ENCODE data around the gene GRIK1. TPM values are rescaled to one million over a fixed set of nuclear protein-coding genes. Genes with fewer than 3 reads are reported as not detected.

GRIK1 gene
- total RNA-seq, 4 donors from 2014 or later = 1.2 to 7.4 (median 1.3) TPM; not detected in 1

DNA sequence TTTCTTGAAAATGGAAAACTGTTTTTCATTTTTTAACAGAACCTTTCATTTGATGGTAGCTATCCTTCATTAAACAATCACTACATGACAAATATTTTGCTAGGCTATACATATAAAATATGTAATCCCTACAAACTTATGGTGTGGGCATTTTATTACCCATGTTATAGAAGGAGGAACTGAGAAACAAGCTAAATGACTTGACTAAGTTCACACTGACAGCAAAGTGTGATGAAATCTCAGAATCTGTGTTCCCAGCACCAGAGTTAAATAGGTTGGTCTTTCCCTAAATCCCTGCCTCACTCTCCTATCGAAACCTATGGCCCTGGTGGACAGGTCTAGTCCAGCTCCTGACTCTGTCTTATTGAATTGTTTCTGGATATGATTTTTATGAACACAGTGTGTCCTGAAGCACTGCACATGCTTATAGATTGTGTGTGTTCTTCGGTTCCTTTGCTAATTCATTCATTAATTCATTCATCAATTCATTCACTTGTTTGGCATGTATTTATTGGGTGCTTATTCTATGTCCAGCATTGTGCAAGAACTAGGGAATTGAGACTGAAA, 301.0 kb downstream of the GRIK1 start:
- no peaks in the 10 kb centered on the region for H3K36me3 ChIP-seq
- H3K9me3 ChIP-seq = peaks cover 0 to 4% (median 0%) of the 10 kb centered on the region in 4 donors
- H3K4me3 ChIP-seq = no peak overlapping the region
- no peak for TF ChIP-seq POLR2A (IDR thresholded peaks at IDR 0.05)
- no peaks in the 10 kb centered on the region for H3K4me1 ChIP-seq
- no peak for DNase-seq
- H3K27me3 ChIP-seq = no peaks in the 10 kb centered on the region
- H3K27ac ChIP-seq = no peak overlapping the region

DNA sequence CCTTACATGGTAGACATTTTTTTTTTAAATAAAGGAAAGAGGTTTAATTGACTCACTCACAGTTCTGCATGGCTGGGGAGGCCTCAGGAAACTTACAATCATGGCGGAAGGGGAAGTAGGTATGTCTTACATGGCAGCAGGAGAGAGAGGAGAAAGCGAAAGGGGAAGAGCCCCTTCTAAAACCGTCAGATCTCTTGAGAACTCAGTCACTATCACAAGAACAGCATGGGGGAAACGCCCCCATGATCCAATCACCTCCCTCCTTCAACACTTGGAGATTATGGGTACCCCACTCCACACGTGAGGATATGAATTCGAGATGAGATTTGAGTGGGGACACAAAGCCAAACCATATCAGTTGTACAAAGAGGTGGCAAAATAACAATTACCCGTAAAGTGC, 301.7 kb downstream of the GRIK1 start:
- no peak overlapping the region for H3K4me3 ChIP-seq
- H3K4me1 ChIP-seq = no peaks in the 10 kb centered on the region
- no peak overlapping the region for H3K27ac ChIP-seq
- no peak for TF ChIP-seq POLR2A (IDR thresholded peaks at IDR 0.05)
- TF ChIP-seq, protein P1, sequence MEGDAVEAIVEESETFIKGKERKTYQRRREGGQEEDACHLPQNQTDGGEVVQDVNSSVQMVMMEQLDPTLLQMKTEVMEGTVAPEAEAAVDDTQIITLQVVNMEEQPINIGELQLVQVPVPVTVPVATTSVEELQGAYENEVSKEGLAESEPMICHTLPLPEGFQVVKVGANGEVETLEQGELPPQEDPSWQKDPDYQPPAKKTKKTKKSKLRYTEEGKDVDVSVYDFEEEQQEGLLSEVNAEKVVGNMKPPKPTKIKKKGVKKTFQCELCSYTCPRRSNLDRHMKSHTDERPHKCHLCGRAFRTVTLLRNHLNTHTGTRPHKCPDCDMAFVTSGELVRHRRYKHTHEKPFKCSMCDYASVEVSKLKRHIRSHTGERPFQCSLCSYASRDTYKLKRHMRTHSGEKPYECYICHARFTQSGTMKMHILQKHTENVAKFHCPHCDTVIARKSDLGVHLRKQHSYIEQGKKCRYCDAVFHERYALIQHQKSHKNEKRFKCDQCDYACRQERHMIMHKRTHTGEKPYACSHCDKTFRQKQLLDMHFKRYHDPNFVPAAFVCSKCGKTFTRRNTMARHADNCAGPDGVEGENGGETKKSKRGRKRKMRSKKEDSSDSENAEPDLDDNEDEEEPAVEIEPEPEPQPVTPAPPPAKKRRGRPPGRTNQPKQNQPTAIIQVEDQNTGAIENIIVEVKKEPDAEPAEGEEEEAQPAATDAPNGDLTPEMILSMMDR (IDR thresholded peaks at IDR 0.05) = no peak
- no peak for DNase-seq
- H3K36me3 ChIP-seq = no peaks in the 10 kb centered on the region
- H3K27me3 ChIP-seq = no peaks in the 10 kb centered on the region
- H3K9me3 ChIP-seq = peaks cover 0 to 4% (median 0%) of the 10 kb centered on the region in 4 donors

DNA sequence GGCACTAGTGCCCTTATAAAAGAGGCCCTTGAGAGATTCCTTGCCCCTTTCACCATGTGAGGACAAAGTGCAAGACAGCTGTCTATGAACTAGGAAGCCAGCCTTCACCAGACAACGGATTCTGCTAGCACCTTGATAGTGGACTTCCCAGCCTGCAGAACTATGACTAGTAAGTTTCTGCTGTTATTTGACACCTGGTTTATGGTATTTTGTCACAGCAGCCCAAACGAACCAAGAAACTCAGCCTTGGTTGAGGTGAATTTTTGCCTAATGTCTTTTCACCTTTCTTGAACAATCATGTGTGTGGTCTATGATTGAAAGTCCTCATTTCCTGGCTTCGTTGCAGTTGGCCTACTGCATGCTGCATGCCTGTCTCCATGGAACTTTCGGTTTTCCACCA, 302.2 kb downstream of the GRIK1 start:
- Histone ChIP-seq H3K9me3 (peaks cover 0 to 4% (median 0%) of the 10 kb centered on the region in 4 donors), H3K27me3 (no peaks in the 10 kb centered on the region), H3K4me3 (no peak overlapping the region), H3K36me3 (no peaks in the 10 kb centered on the region), H3K27ac (no peak overlapping the region), H3K4me1 (no peaks in the 10 kb centered on the region)
- no peak for DNase-seq
- no peak for TF ChIP-seq POLR2A (IDR thresholded peaks at IDR 0.05)
- TF ChIP-seq, protein P1 (IDR thresholded peaks at IDR 0.05) = no peak

DNA sequence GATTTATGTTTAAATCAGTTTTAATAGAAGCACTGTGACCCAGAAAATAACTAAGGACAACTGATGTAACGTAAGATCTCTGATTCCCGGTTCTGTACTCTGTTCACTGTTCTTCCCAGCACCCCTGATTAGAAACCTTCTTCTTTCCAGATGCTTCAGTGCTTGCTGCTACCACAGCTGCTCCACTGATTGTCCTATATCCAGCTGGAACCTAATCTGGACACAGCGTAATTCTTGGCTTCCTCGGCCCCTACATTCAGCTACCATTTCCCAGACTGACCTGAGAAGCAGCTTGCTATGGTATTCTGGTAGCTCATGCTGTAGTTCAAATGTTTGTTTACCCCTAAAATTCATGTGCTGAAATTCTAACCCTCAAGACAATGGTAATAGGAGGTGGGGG, 302.7 kb downstream of the GRIK1 start:
- no peak for DNase-seq
- Histone ChIP-seq H3K36me3 (no peaks in the 10 kb centered on the region), H3K4me1 (no peaks in the 10 kb centered on the region), H3K4me3 (no peak overlapping the region), H3K9me3 (peaks cover 0 to 4% (median 0%) of the 10 kb centered on the region in 4 donors), H3K27ac (no peak overlapping the region), H3K27me3 (no peaks in the 10 kb centered on the region)
- TF ChIP-seq, protein P1 (IDR thresholded peaks at IDR 0.05) = no peak
- no peak for TF ChIP-seq POLR2A (IDR thresholded peaks at IDR 0.05)

DNA sequence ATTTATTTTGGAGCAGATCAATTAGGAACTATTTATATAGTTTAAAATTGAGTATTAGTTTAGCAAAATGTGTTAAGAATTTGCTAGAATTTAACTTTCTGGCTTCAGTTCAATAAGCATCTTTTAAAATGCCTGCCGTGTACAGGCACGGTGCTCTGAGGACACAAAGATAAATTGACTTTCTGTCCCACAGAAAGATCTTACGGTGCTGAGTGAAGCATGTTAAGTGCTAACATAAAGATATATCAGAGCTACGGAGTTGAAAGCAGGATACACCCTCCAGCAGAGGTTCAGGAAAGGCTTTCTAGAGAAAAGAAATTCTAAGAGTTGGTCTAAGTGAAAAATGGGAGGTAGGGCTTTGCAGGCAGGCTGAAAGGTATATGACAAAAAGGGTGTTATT, 305.4 kb downstream of the GRIK1 start:
- TF ChIP-seq POLR2A (IDR thresholded peaks at IDR 0.05) = no peak
- Histone ChIP-seq H3K36me3 (peaks cover 0 to 3% (median 0%) of the 10 kb centered on the region in 3 donors), H3K4me1 (no peaks in the 10 kb centered on the region)

DNA sequence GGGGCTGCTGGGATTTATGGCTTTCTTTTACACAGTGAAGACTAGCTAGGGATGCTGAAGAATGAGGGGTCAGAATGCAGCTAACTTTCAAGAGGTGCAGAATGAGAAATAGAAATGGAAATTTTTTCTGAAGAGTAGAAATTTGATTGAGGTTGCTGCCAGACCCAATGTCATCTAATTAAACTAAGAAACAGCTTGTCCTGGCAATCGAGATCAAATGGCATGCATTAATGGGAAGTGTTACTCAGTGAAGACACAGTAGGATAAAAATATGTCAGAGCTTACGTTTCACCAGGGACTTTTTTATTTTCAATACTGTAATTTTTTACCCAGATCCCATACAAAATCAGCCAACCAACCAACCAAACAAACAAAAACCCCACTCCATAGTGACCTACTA, 306.0 kb downstream of the GRIK1 start:
- no peak overlapping the region for H3K27ac ChIP-seq
- H3K27me3 ChIP-seq = no peaks in the 10 kb centered on the region
- no peak overlapping the region for H3K4me3 ChIP-seq
- peaks cover 0 to 4% (median 0%) of the 10 kb centered on the region in 4 donors for H3K9me3 ChIP-seq
- no peak for DNase-seq
- TF ChIP-seq, protein P1 (IDR thresholded peaks at IDR 0.05) = no peak
- TF ChIP-seq POLR2A (IDR thresholded peaks at IDR 0.05) = no peak
- peaks cover 0 to 3% (median 0%) of the 10 kb centered on the region in 3 donors for H3K36me3 ChIP-seq
- no peaks in the 10 kb centered on the region for H3K4me1 ChIP-seq

More for the DNA sequence above, 305.4 kb downstream of the GRIK1 start:
- Histone ChIP-seq H3K27ac (no peak overlapping the region), H3K4me3 (no peak overlapping the region), H3K9me3 (peaks cover 0 to 4% (median 0%) of the 10 kb centered on the region in 4 donors), H3K27me3 (no peaks in the 10 kb centered on the region)
- no peak for DNase-seq

DNA sequence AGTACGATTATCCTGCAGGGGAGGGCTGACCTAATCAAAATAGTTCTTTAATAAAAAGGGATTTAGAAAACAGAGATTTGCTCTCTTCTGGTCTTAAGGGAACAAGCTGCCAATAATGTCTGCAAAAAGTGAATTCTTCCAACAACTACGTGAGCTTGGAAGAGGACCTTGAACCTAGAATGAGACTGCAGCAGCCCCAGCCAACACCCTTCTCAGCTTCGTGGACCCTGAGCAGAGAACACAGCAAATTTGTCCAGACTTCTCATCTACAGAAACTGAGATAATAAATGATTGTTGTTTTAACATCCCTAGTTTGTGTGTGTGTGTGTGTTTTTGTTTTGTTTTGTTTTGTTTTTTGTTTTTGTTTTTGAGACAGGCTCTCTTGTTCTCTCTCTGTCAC, 309.4 kb downstream of the GRIK1 start:
- no peak overlapping the region for H3K27ac ChIP-seq
- peaks cover 0 to 3% (median 0%) of the 10 kb centered on the region in 3 donors for H3K36me3 ChIP-seq
- no peak for DNase-seq
- no peaks in the 10 kb centered on the region for H3K9me3 ChIP-seq
- H3K27me3 ChIP-seq = no peaks in the 10 kb centered on the region
- TF ChIP-seq, protein P1 (IDR thresholded peaks at IDR 0.05) = no peak
- no peak for TF ChIP-seq POLR2A (IDR thresholded peaks at IDR 0.05)
- H3K4me3 ChIP-seq = no peak overlapping the region
- H3K4me1 ChIP-seq = no peaks in the 10 kb centered on the region

All from Peyer's patch (tissue), 4 donors.